GM12891 (cell line): Measurements from ENCODE around the gene SYT17.

ENCODE experiments used
- PAX5 ChIP-seq: IDR thresholded peaks from 2 replicates; pipeline ENCODE4 v1.6.1; 2011; ENCODE audit warnings: low read length, moderate library complexity, mild to moderate bottlenecking; ENCODE audit not compliant: insufficient read depth, severe bottlenecking
- POLR2A ChIP-seq: IDR thresholded peaks from 2 replicates; pipeline ENCODE4 v1.6.1; 2011; ENCODE audit warnings: low read depth, low read length, control low read depth
- POLR2AphosphoS5 ChIP-seq: IDR thresholded peaks from 2 replicates; pipeline ENCODE4 v1.6.1; 2011; ENCODE audit warnings: low read depth, low read length, control low read depth
- POU2F2 ChIP-seq: IDR thresholded peaks from 2 replicates; pipeline ENCODE4 v1.6.1; 2011; ENCODE audit warnings: low read depth, mild to moderate bottlenecking, control low read depth, low read length, moderate library complexity
- SPI1 ChIP-seq: IDR thresholded peaks from 2 replicates; pipeline ENCODE4 v1.6.1; 2011; ENCODE audit warnings: low read depth, low read length, control low read depth
- TAF1 ChIP-seq: IDR thresholded peaks from 2 replicates; pipeline ENCODE4 v1.6.1; 2011; ENCODE audit warnings: low read depth, low read length, control low read depth

DNA sequence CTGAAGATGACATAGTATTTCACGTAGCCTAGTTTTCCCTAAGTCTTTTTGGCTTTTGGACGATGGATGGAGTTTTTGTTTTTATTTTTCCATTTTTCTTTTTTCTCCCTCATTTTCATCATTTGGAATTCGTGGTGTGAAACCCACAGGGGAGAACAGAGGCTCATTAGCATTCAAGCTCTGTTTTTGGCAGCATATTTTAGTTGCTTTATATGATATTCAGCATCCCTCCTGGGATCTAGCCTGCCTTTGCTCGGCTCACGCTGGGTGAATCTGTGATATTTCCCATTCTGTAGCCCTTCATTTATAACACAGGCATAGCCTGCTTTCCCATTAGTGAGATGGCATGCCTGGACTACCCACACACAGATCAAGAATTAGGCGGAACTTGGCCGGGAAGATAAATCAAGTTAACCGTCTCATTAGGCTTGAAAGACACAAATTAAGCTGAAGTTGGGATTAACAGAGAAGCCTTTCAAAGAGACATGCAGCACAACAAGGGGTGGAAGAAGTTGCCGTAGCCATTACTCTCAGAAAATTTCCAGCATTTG lies 97.4 kb downstream of the SYT17 start:
- no peak for TF ChIP-seq TAF1
- no peak for TF ChIP-seq POLR2A
- no peak for TF ChIP-seq SPI1
- no peak for TF ChIP-seq POLR2AphosphoS5
- TF ChIP-seq POU2F2, result no peak
- no peak for TF ChIP-seq PAX5
